Activated CD8-positive, alpha-beta T cell treated with anti-CD3 and anti-CD28 coated beads, Interleukin-2, amount 10 ng/mL, durations not matched to agents 7 days and 5 days (primary cell): Measurements from ENCODE around the gene RNF186. TPM values are rescaled to one million over a fixed set of nuclear protein-coding genes. Genes with fewer than 3 reads are reported as not detected.
"Not testable (repeated sequence)": the region's sequence is repeated elsewhere in the genome, so short reads cannot be mapped to it uniquely, and the experiment has no call there.

Experiments
- ATAC-seq: fragments of 150-1000 bp; cut with Tn5 transposase; one replicate; pipeline ENCODE4 v1.10.0; 2021; ENCODE audit warnings: moderate library complexity
- CTCF ChIA-PET: fragments of 350-600 bp; sonication (Branson Sonifier 250); formaldehyde crosslinking; loops from one replicate; lab custom pipeline; 2021; ENCODE audit warnings: antibody characterized with exemption; lab: Charles Lee
- POLR2A ChIA-PET: fragments of 350-600 bp; sonication (Branson Sonifier 250); formaldehyde crosslinking; loops from one replicate; lab custom pipeline; 2021; ENCODE audit warnings: antibody characterized with exemption; lab: Charles Lee
- DNase-seq: peaks from one replicate; pipeline ENCODE4 v3.0.0-alpha.2; 2020
- H3K27ac Mint-ChIP-seq: one replicate; pipeline ENCODE4 v1.8.0; 2021; ENCODE audit warnings: mild to moderate bottlenecking, mixed read lengths
- H3K27me3 Mint-ChIP-seq: one replicate; pipeline ENCODE4 v1.8.0; 2021; ENCODE audit warnings: low read depth, mixed read lengths
- H3K36me3 Mint-ChIP-seq: one replicate; pipeline ENCODE4 v1.8.0; 2021; ENCODE audit warnings: low read depth, mixed read lengths
- H3K4me1 Mint-ChIP-seq: one replicate; pipeline ENCODE4 v1.8.0; 2021; ENCODE audit warnings: low read depth, mixed read lengths
- H3K4me3 Mint-ChIP-seq: one replicate; pipeline ENCODE4 v1.8.0; 2021; ENCODE audit warnings: mild to moderate bottlenecking, mixed read lengths
- H3K9me3 Mint-ChIP-seq: one replicate; pipeline ENCODE4 v1.8.0; 2022; ENCODE audit warnings: mixed read lengths; ENCODE audit not compliant: insufficient read depth
- total RNA-seq, 2 experiments: library from RNA; stranded (reverse); gene quantifications; one replicate each; pipeline ENCODE4 v1.2.3, GENCODE V29; 2021

The RNF186 gene
- total RNA-seq, 2 experiments from 2014 or later: not detected

DNA sequence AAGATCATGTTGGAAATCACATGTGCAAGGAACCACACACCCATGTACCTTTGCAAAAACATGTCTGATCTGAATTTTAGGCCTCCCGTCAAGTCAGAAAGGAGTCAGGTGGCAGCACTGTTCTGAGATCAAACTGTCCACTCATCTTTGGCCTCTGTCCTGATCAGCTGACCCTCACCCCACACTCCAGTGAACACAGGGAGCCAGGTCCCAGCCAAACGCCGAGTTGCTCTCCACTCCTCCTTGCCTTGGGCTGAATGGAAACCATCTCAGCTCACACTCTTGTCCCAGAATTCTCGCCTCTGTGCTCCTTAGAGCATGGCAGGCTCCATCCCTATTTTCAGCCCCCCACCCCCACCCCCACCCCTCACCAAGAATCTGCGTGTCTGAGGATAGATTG, 4.6 kb upstream of the RNF186 start:
- ATAC-seq: no peak
- Mint-ChIP-seq H3K9me3 (no peaks in the 10 kb centered on the region), H3K4me1 (peaks cover 6% of the 10 kb centered on the region), H3K27ac (no peak overlapping the region), H3K36me3 (no peaks in the 10 kb centered on the region), H3K4me3 (no peak overlapping the region), H3K27me3 (peaks cover 6% of the 10 kb centered on the region)
- no peak for DNase-seq
- POLR2A ChIA-PET: no interaction called here
- CTCF ChIA-PET: no interaction called here

DNA sequence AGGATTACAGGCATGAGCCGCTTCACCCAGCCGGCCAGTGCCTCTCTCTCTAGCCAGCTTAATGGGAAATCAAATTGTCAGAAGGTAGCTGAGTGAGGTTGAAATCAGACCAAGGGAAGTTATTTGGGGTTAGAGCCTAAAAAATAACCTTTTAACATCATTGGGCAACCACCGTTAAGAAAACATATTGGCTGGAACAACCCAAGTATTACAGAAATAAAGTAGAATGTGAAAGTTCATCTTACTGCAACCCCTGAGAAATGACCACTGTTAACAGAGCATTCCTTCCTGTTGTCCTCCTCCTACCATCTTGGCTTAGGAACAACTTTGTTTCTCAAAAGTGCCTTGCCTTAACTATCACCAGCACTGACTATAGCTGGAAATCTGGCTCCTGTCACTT, 3.2 kb upstream of the RNF186 start:
- peaks cover 6% of the 10 kb centered on the region for H3K27me3 Mint-ChIP-seq
- no peak for DNase-seq
- no peaks in the 10 kb centered on the region for H3K36me3 Mint-ChIP-seq
- no peaks in the 10 kb centered on the region for H3K4me1 Mint-ChIP-seq
- ChIA-PET CTCF (interaction anchor here (1.3 kb wide), 1 partner anchor 114 kb away, joined by 3 read pairs; no protein-coding TSS in a partner anchor), POLR2A (no interaction called here)
- no peak overlapping the region for H3K27ac Mint-ChIP-seq
- no peak for ATAC-seq
- no peak overlapping the region for H3K4me3 Mint-ChIP-seq
- no peaks in the 10 kb centered on the region for H3K9me3 Mint-ChIP-seq

DNA sequence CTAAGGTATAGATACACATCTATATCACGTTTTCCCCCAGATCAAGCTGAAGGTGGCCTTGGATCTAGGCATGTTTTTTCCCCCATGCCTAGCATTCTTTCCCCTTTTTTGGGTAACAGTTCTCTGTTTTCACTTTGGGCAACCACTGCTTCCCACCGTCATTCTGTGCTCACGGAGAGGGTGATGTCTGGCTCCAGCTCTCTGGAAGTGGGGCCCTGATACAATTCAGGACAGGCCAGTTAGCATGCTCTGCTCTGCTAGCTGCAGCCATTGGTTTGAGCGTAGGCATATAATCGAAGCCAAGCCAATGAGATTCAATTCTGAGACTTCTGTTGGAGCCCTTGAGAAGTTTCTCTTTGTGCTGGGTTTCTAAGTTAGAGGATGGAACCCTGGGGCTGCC, 2.1 kb upstream of the RNF186 start:
- Mint-ChIP-seq H3K4me3 (no peak overlapping the region), H3K27me3 (peaks cover 3% of the 10 kb centered on the region), H3K27ac (no peak overlapping the region), H3K9me3 (no peaks in the 10 kb centered on the region), H3K36me3 (no peaks in the 10 kb centered on the region), H3K4me1 (no peaks in the 10 kb centered on the region)
- CTCF ChIA-PET: no interaction called here
- no peak for ATAC-seq
- POLR2A ChIA-PET: no interaction called here
- no peak for DNase-seq

DNA sequence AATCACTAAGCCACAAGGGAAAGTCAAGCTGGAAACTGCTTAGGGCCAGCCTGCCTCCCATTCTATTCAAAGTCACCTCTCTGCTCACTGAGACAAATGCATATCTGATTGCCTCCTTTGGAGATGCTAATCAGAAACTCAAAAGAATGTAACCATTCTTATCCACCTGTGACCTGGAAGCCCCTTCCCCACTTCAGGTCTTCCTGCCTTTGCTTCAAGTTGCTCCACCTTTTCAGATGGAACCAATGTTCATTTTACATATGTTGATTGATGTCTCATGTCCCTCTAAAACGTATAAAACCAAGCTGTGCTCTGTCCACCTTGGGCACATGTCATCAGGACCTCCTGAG, 1.6 kb upstream of the RNF186 start:
- H3K4me1 Mint-ChIP-seq, POLR2A ChIA-PET, H3K27ac Mint-ChIP-seq, H3K36me3 Mint-ChIP-seq, H3K9me3 Mint-ChIP-seq, DNase-seq, CTCF ChIA-PET, H3K4me3 Mint-ChIP-seq, ATAC-seq, H3K27me3 Mint-ChIP-seq: not testable (repeated sequence)

DNA sequence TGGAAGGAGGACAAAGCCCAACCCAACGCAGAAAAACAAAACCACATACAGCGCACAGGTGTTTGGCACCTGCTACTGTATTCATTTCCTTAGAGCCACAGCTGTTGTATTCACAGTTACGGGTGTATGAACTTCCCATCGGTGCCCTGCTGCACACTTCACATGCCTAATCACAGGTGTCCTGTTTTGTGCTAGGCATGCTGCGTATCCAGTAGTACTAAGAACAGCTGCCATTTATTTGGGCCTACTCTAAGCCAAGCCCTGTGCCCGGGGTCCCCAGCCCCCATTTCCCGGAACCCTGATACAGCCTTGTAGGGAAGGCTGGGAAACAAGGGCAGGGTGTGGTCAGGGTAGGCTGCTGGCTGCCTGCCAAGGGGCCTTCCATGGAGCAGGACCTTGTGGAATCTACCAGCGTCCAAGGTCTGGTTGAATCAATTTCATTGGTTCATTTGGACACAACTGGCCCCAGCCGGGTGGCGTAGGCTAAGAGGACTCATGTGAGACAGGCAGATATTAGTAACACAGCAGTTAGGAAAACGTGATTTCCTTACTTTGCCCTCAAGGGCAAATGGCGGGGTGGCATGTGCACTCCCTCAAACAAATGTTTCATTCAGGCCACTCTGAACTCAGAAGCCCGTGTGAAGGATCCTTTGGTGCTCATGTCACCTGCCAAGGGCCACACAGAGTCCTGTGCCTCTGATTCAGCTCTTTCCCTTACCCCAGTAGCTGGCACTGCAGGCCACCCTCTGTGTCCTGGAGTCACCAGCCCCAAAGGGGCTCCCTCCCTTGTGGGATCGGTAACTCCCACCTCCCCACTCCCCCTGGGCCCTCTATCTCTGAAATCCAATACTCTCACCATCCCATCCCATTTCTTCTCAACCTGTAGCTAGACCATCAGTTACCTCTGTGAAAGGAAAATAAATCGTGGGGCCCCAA, 986 bp upstream of the RNF186 start:
- no peak overlapping the region for H3K4me3 Mint-ChIP-seq
- no peak for ATAC-seq
- H3K36me3 Mint-ChIP-seq: no peaks in the 10 kb centered on the region
- H3K4me1 Mint-ChIP-seq: no peaks in the 10 kb centered on the region
- ChIA-PET CTCF (no interaction called here), POLR2A (no interaction called here)
- DNase-seq: no peak
- no peak overlapping the region for H3K27ac Mint-ChIP-seq
- H3K27me3 Mint-ChIP-seq: no peaks in the 10 kb centered on the region
- H3K9me3 Mint-ChIP-seq: no peaks in the 10 kb centered on the region

DNA sequence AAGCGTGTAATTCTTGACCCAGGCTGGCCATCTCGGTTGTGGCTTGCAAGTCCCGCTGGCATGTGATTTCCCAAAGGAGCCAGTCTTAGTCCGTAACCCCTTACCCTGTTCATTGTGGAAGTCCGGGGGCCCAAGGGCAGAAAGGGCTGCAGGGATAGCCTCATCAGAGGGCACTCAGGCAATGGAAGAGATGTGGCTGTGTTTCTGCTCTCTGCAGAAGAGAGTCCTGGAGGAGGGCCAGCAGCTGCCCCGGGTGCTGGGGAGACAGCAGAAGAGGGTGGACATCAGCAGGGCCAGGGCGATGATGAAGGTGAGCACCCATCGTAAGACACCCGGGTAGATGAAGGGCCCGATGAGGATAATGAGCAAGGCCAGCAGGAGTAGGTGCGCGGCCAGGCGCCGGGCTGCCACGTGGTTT, 830 bp downstream of the RNF186 start:
- ChIA-PET CTCF (interaction anchor here (1.3 to 1.6 kb wide), 2 partner anchors 108 to 152 kb away, joined by 3 to 4 read pairs; no protein-coding TSS in a partner anchor), POLR2A (no interaction called here)
- Mint-ChIP-seq H3K4me1 (no peaks in the 10 kb centered on the region), H3K9me3 (no peaks in the 10 kb centered on the region), H3K36me3 (no peaks in the 10 kb centered on the region), H3K4me3 (no peak overlapping the region), H3K27ac (no peak overlapping the region), H3K27me3 (no peaks in the 10 kb centered on the region)
- DNase-seq (no peak), ATAC-seq (no peak)

DNA sequence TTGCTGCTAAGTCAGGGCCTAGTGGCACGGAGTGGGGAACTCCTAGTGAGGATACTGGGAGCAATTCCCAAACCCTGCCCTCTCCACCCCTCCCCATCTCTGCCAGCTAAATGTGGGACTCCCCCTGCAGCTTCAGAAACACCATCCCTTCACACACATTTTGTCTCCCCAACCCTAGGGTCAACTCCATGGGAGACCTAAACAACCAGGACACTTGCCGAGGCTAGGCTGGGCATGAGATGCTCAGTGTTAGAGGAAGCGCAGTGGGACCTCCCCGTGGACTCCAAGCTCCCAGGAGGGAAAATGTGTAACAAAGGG, 1.5 kb downstream of the RNF186 start:
- H3K4me1 Mint-ChIP-seq: no peaks in the 10 kb centered on the region
- ATAC-seq: no peak
- no peaks in the 10 kb centered on the region for H3K27me3 Mint-ChIP-seq
- no peaks in the 10 kb centered on the region for H3K9me3 Mint-ChIP-seq
- ChIA-PET POLR2A (no interaction called here), CTCF (interaction anchor here (1.0 to 1.6 kb wide), 3 partner anchors 26 to 151 kb away, joined by 3 to 4 read pairs (median 3); no protein-coding TSS in a partner anchor)
- no peak overlapping the region for H3K27ac Mint-ChIP-seq
- no peak overlapping the region for H3K4me3 Mint-ChIP-seq
- H3K36me3 Mint-ChIP-seq: no peaks in the 10 kb centered on the region
- DNase-seq: no peak

DNA sequence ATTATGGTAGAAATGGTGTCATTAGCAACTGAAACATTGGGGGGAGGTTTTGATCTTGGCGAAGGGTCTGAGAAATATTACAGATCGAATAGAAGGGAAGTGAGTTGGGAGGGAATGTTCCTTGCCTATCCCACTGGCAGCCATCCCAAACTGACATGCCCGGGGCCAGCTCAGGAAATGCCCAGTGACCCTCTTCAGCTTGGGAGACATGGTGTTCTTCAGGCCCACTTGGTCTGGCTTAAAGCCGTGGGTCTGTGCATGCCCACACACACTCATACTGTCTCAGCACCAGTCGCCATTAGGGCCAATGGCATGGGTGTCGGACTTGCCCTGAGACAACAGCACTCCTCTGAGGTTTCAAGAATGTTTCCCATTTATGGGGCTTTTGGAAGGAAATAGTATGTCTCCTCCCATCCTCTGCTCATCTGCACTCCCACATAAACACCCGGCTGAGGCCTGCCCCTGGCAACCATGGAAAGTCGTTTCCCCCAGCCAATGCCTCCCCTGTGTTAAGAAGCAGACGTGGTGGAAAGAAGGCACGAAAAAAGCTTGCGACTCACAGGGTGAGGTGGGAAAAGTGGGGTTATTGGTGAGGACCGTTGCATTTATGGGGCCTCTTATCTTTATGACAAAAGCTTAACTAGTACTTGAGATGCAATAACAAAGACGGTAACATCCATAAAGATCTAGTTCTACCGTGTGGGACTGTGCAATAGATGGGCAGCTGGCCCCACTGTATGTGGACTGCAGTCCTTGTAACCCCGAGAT, 2.0 kb downstream of the RNF186 start:
- no peak for DNase-seq
- H3K27ac Mint-ChIP-seq: no peak overlapping the region
- POLR2A ChIA-PET: no interaction called here
- no peak for ATAC-seq
- H3K36me3 Mint-ChIP-seq: no peaks in the 10 kb centered on the region
- CTCF ChIA-PET: interaction anchor here (1.0 to 1.6 kb wide), 3 partner anchors 27 to 151 kb away, joined by 3 to 4 read pairs (median 3); no protein-coding TSS in a partner anchor
- no peak overlapping the region for H3K4me3 Mint-ChIP-seq
- H3K27me3 Mint-ChIP-seq: no peaks in the 10 kb centered on the region
- no peaks in the 10 kb centered on the region for H3K9me3 Mint-ChIP-seq
- no peaks in the 10 kb centered on the region for H3K4me1 Mint-ChIP-seq

DNA sequence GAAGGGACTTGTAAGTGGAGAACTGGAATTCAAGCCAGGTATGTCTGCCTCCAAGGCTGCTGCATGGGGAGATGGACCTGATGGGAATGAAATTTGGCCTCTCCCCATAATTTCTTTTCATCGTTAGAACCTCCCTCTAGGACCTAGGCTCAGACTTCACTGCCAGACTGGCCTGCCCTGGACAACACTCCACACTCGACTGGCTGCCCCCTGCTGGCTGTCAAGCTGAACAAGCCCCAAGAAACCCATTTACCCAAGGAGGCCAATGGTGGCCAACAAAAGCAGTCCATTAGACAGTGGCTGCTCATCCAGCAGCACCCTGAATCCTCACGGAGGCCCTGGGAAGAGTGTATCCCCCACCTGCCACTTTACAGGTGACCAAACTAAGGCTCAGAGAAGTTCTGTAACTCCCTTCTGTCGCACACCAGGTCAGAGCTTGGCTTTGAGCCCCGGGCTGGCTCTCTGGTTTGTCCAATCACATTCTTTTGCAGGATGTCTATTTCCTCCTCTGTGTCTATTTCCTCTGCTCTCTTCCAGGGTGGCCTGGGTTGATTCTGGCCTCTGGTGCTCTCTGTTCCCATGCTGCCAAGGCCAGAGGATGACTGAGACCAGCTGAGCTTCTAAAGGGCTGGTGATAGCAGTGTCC, 3.8 kb downstream of the RNF186 start:
- POLR2A ChIA-PET: no interaction called here
- no peaks in the 10 kb centered on the region for H3K36me3 Mint-ChIP-seq
- peak; percentile 53 for ATAC-seq

DNA sequence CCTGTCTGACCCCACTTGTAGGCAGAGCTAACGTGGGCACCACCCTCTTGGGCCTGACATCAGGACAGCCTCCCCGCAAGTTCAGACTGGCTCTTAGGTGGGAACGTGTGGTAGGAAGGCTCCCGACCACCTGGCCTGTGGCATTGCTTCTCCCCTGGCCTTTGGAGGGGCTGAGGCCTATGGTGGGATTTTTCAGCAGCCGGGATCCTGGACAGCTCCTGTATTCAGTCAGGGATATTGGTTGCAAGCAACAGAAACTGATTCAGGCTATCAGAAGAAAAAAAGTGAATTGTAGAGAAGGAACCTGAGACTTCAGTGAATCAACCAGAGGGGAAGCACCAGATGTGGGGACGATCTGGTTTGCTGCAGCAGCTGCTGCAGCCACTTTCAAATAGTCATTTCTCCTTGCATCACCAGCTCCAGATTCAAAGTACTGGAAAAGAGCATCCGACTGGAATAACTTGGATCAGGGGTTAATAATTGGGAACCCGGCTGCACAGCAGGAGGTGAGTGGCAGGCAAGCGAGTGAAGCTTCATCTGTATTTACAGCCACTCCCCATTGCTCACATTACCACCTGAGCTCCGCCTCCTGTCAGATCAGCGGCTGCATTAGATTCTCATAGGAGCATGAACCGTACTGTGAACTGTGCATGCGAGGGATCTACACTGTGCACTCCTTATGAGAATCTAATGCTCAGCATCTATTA, 5.9 kb downstream of the RNF186 start:
- DNase-seq (no peak), ATAC-seq (no peak)
- Mint-ChIP-seq H3K27ac (no peak overlapping the region), H3K4me1 (no peaks in the 10 kb centered on the region), H3K9me3 (no peaks in the 10 kb centered on the region), H3K36me3 (no peaks in the 10 kb centered on the region), H3K27me3 (no peaks in the 10 kb centered on the region), H3K4me3 (no peak overlapping the region)
- ChIA-PET CTCF (interaction anchor here (0.7 to 1.9 kb wide), 4 partner anchors 22 to 146 kb away, joined by 3 to 5 read pairs (median 4); no protein-coding TSS in a partner anchor), POLR2A (no interaction called here)

More for the DNA sequence above, 3.8 kb downstream of the RNF186 start:
- Mint-ChIP-seq H3K4me1 (no peaks in the 10 kb centered on the region), H3K4me3 (no peak overlapping the region), H3K9me3 (no peaks in the 10 kb centered on the region), H3K27me3 (no peaks in the 10 kb centered on the region), H3K27ac (no peak overlapping the region)
- CTCF ChIA-PET: interaction anchor here (1.2 to 1.7 kb wide), 6 partner anchors 10 to 150 kb away, joined by 3 to 7 read pairs (median 4); no protein-coding TSS in a partner anchor
- peak; percentile 60 for DNase-seq

DNA sequence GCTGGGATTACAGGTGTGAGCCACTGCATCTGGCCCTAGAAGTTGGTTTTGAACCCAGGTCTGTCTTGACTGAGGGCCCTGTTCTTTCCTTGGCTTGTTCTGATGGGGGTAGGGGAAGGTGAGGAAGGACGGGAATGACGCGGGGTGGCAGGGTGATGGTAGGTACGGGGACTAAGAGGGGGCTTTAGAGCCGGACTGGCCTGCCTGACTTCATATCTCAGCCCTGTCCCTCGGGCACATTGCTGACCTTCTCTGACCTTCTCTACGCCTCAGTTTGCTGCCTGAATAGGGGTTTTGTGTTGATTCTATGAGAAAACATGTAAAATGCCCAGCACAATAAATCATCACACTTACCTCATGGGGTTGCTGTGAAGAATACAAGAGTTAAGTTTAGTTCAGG, 6.7 kb downstream of the RNF186 start:
- CTCF ChIA-PET: interaction anchor here (1.9 kb wide), 1 partner anchor 47 kb away, joined by 5 read pairs; no protein-coding TSS in a partner anchor
- H3K4me1 Mint-ChIP-seq: no peaks in the 10 kb centered on the region
- POLR2A ChIA-PET: no interaction called here

More for the DNA sequence above, 6.7 kb downstream of the RNF186 start:
- peaks cover 5% of the 10 kb centered on the region for H3K27me3 Mint-ChIP-seq
- no peaks in the 10 kb centered on the region for H3K36me3 Mint-ChIP-seq
- H3K9me3 Mint-ChIP-seq: no peaks in the 10 kb centered on the region
- DNase-seq: no peak
- H3K4me3 Mint-ChIP-seq: no peak overlapping the region
- H3K27ac Mint-ChIP-seq: no peak overlapping the region
- ATAC-seq: no peak
